ENCODE results near the gene AGK. TPM values are rescaled to one million over a fixed set of nuclear protein-coding genes. Genes with fewer than 3 reads are reported as not detected.

Gene AGK
- total RNA-seq, 2 donors from 2014 or later, result 32.7 to 33.9 TPM

- peaks cover 47% of the 10 kb centered on the region for H3K4me1 Mint-ChIP-seq
- ATAC-seq (replicated peaks), result no peak
- H3K27ac Mint-ChIP-seq, result peak overlapping the region; percentile 73
- H3K9me3 Mint-ChIP-seq, result no peaks in the 10 kb centered on the region
- H3K27me3 Mint-ChIP-seq, result peaks cover 3% of the 10 kb centered on the region
- peak overlapping the region; percentile 91 for H3K4me3 Mint-ChIP-seq
- peaks cover 19% of the 10 kb centered on the region for H3K36me3 Mint-ChIP-seq (ENCODE audit: low read depth)
Measured at GRCh38 chr7:141700296-141700847, 149.2 kb downstream of the AGK start.

DNA sequence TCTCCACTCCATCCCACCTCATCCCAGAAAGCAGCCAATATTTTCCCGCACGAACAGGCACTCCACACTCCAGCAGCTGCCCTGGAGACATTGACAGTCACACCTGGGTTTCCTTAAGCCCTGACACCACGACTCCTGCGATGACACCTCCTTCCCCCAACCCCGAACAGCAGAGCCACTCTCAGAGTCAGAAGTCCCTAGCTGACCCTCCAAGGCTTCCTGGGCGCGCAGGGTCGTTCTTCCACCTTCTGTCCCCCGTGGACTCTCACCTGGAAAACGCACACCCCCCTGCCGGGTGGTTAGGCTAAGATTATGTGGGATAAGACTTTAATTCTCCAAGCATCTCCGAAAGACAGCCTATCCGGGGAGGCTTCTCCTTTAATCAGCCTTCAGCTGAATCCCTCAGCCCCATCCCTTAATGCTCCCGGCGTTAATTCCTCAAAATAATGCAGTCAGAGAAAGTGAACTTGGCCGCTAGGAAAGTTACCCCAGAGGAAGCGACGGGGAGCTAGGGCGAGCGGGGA, 149.7 kb downstream of the AGK start:
- peak; percentile 9 for ATAC-seq (replicated peaks)
- Mint-ChIP-seq H3K4me1 (peaks cover 42% of the 10 kb centered on the region), H3K9me3 (no peaks in the 10 kb centered on the region), H3K27me3 (peaks cover 3% of the 10 kb centered on the region), H3K4me3 (peak overlapping the region; percentile 91), H3K27ac (peak overlapping the region; percentile 73), H3K36me3 (ENCODE audit: low read depth) (peaks cover 19% of the 10 kb centered on the region)

DNA sequence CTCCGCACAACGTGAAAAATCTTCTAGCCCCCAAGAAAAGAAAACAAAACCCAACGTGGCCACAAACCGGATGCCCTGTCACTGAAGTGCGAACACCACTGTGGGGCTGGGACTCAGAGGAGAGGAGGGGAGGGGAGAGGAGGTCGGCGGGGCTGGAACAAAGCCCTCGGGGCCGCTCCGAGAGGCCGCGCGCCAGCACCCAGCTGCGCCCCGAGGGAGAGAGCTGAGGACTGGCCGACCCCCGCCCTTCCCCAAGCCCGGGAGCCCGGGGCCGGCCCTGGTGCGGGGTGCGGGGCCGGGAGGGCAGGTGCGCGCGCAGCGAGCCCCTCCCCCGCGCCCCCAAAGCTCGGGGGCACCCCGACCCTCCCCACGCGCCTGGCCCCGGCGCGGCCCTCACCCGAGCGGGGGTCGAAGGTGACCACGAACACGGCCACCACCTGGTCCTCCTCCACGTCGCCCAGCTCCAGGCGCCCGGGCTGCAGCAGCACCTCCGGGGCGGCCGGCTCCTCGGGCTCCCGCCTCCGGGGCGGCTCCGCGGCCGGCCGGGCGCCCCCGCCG, 150.4 kb downstream of the AGK start:
- peaks cover 39% of the 10 kb centered on the region for H3K4me1 Mint-ChIP-seq
- no peaks in the 10 kb centered on the region for H3K9me3 Mint-ChIP-seq
- peaks cover 3% of the 10 kb centered on the region for H3K27me3 Mint-ChIP-seq
- H3K36me3 Mint-ChIP-seq (ENCODE audit: low read depth), result peaks cover 19% of the 10 kb centered on the region
- H3K27ac Mint-ChIP-seq, result no peak overlapping the region
- ATAC-seq (replicated peaks), result peak; percentile 83
- H3K4me3 Mint-ChIP-seq, result peak overlapping the region; percentile 91

DNA sequence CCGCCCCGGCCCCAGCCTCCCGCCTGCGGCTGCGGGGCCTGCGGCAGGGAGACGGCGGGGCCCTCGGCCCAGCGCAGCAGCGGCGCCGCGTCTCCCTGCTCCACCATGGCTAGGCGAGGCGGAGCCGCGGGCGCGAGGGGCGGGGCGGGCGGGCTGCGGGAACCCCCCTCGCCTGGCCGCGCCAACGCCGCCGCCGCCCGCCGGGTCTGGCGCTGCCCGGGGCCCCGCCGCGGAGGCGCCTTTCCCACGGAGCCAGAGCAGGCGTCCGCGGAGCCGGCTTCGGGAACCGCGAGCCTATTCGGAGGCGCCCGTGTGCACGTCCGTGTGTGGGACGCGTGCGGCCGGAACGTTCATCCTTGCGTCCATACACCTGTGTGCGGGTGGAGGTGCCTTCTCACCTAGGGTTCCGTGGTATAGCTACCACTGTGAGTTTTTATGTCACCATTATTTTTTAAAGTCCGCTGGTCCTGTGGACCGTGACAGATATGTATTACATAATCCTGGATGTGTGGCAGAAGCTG, 150.9 kb downstream of the AGK start, which contains the start of gene DENND11:
Gene DENND11 (minus strand): TSS at position 120 of the 521 bp plus-strand sequence. CDS start 13 bp downstream, at position 107.
- H3K27ac Mint-ChIP-seq, result peak within 1 kb of the TSS; percentile 73
- peak within 1 kb of the TSS; percentile 91 for H3K4me3 Mint-ChIP-seq
- peak; percentile 85 for ATAC-seq (replicated peaks)
- no peaks in the 10 kb centered on the region for H3K9me3 Mint-ChIP-seq
- peaks cover 34% of the 10 kb centered on the region for H3K4me1 Mint-ChIP-seq
- H3K36me3 Mint-ChIP-seq (ENCODE audit: low read depth), result peaks cover 19% of the 10 kb centered on the region
- peaks cover 3% of the 10 kb centered on the region for H3K27me3 Mint-ChIP-seq

DNA sequence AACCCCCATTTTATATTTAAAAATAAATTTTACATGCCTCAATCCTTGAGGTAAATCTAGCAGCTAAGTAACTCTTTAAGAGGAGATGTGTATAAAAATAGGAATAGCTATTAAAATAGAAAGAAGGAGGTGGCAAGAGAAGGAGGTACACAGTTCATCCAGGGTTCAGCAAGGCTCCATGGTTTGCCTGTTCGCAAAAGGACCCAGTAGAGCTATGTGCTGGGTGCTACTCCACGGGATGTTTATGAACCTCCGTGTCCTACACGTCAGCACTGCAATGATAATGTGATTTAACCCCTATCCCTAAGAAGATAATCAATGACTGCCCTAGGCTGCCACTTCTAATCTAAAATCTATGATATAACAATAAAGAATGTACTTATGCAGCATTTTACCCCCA, 151.7 kb downstream of the AGK start:
- Mint-ChIP-seq H3K27me3 (peaks cover 3% of the 10 kb centered on the region), H3K4me3 (peak overlapping the region; percentile 82)
- ATAC-seq (replicated peaks), result no peak

GRCh38 chr7:141704112-141704511, 152.9 kb downstream of the AGK start:
- no peak overlapping the region for H3K27ac Mint-ChIP-seq
- peaks cover 18% of the 10 kb centered on the region for H3K4me1 Mint-ChIP-seq
- peaks cover 10% of the 10 kb centered on the region for H3K36me3 Mint-ChIP-seq (ENCODE audit: low read depth)
- ATAC-seq (replicated peaks), result no peak
- H3K27me3 Mint-ChIP-seq, result peaks cover 3% of the 10 kb centered on the region
- H3K9me3 Mint-ChIP-seq, result no peaks in the 10 kb centered on the region
- H3K4me3 Mint-ChIP-seq, result no peak overlapping the region

More for the DNA sequence above, 151.7 kb downstream of the AGK start:
- Mint-ChIP-seq H3K4me1 (peaks cover 31% of the 10 kb centered on the region), H3K9me3 (no peaks in the 10 kb centered on the region), H3K36me3 (ENCODE audit: low read depth) (peaks cover 18% of the 10 kb centered on the region), H3K27ac (no peak overlapping the region)

GRCh38 chr7:141704741-141705140, 153.5 kb downstream of the AGK start:
- Mint-ChIP-seq H3K9me3 (no peaks in the 10 kb centered on the region), H3K27me3 (peaks cover 3% of the 10 kb centered on the region), H3K36me3 (ENCODE audit: low read depth) (peaks cover 10% of the 10 kb centered on the region), H3K27ac (no peak overlapping the region), H3K4me3 (no peak overlapping the region), H3K4me1 (peaks cover 12% of the 10 kb centered on the region)
- ATAC-seq (replicated peaks), result no peak

Other genes with a start within 250 kb of the AGK start
- gene DENND11, start 150.8 kb downstream of the AGK start, total RNA-seq, result 10 to 100 TPM; 19.5 to 36.1 TPM
- under 1 TPM in 1 of 2 donors, not detected in 1; 0.13 TPM for gene WEE2, start 156.9 kb downstream of the AGK start, total RNA-seq
- 100 to 1,000 TPM; 139 to 213 TPM for gene SSBP1, start 186.9 kb downstream of the AGK start, total RNA-seq
- gene TAS2R3, start 212.7 kb downstream of the AGK start, total RNA-seq, result 1 to 10 TPM; 1.4 to 3.8 TPM
- 1 to 10 TPM; 1.3 to 2.8 TPM for gene TAS2R4, start 225.3 kb downstream of the AGK start, total RNA-seq
- gene TAS2R5, start 238.8 kb downstream of the AGK start, total RNA-seq, result 1 to 10 TPM; 1.1 to 2.4 TPM

Measured in activated T-helper 17 cell treated with anti-CD3 and anti-CD28 coated beads, Interleukin-2, amount 50 U/mL, for 72 hours (primary cell).